ENCODE measurements around the gene STXBP5. TPM values are rescaled to one million over a fixed set of nuclear protein-coding genes. Genes with fewer than 3 reads are reported as not detected.

Gene STXBP5
- total RNA-seq, 2 donors from 2014 or later = 25.9 to 30.3 TPM

DNA sequence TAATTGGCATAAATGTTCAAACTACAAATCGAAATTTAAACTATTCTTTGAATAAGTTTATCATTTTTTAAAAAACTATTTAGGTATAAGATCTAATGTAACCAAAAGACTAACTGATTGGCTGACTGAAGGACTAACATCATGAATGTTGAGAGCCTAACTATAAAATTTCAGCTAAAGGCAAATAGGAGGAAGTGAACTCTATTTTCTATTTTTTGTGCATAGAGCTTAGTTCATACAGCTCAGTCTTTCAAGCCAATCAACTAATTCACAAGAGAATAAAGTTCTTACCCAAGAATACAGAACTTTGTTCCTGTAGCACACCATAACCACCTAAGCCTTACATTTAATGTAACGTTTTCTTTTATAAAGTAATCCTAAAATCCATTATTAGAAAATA, 46.3 kb upstream of the STXBP5 start:
- Histone ChIP-seq H3K9me3 (no peaks in the 10 kb centered on the region), H3K4me3 (no peak overlapping the region), H3K27me3 (no peaks in the 10 kb centered on the region), H3K27ac (no peak overlapping the region), H3K36me3 (replicated peaks in 1 of 2; ENCODE audit: insufficient read depth in 1 of 2, low read depth in 2 of 2) (no peaks in the 10 kb centered on the region), H3K4me1 (no peaks in the 10 kb centered on the region)
- ATAC-seq (no peak), DNase-seq (no peak)
- intact Hi-C loops (cut with DNase I) = no loop called here
- TF ChIP-seq POLR2A (IDR thresholded peaks at IDR 0.05) = no peak
- TF ChIP-seq, protein P1, sequence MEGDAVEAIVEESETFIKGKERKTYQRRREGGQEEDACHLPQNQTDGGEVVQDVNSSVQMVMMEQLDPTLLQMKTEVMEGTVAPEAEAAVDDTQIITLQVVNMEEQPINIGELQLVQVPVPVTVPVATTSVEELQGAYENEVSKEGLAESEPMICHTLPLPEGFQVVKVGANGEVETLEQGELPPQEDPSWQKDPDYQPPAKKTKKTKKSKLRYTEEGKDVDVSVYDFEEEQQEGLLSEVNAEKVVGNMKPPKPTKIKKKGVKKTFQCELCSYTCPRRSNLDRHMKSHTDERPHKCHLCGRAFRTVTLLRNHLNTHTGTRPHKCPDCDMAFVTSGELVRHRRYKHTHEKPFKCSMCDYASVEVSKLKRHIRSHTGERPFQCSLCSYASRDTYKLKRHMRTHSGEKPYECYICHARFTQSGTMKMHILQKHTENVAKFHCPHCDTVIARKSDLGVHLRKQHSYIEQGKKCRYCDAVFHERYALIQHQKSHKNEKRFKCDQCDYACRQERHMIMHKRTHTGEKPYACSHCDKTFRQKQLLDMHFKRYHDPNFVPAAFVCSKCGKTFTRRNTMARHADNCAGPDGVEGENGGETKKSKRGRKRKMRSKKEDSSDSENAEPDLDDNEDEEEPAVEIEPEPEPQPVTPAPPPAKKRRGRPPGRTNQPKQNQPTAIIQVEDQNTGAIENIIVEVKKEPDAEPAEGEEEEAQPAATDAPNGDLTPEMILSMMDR (IDR thresholded peaks at IDR 0.05) = no peak
- 73 to 77% methylated on average over 2 of the region's 2 CpGs for WGBS, 2 donors

GRCh38 chr6:147158881-147159280, 45.3 kb upstream of the STXBP5 start:
- TF ChIP-seq, protein P1 (IDR thresholded peaks at IDR 0.05) = no peak
- no peak for TF ChIP-seq POLR2A (IDR thresholded peaks at IDR 0.05)
- Histone ChIP-seq H3K4me1 (no peaks in the 10 kb centered on the region), H3K36me3 (replicated peaks in 1 of 2; ENCODE audit: insufficient read depth in 1 of 2, low read depth in 2 of 2) (no peaks in the 10 kb centered on the region), H3K9me3 (no peaks in the 10 kb centered on the region), H3K27me3 (no peaks in the 10 kb centered on the region), H3K27ac (no peak overlapping the region), H3K4me3 (no peak overlapping the region)
- intact Hi-C loops (cut with DNase I) = no loop called here
- 78 to 86% methylated on average over 2 of the region's 2 CpGs for WGBS, 2 donors
- ATAC-seq = no peak
- no peak for DNase-seq

- H3K27ac ChIP-seq = no peak overlapping the region
- H3K4me1 ChIP-seq = no peaks in the 10 kb centered on the region
- H3K4me3 ChIP-seq = no peak overlapping the region
- no peaks in the 10 kb centered on the region for H3K36me3 ChIP-seq (replicated peaks in 1 of 2; ENCODE audit: insufficient read depth in 1 of 2, low read depth in 2 of 2)
- intact Hi-C loops (cut with DNase I) = no loop called here
- no peak for DNase-seq
- H3K9me3 ChIP-seq = no peaks in the 10 kb centered on the region
- H3K27me3 ChIP-seq = no peaks in the 10 kb centered on the region
- 69 to 82% methylated on average over 2 of the region's 2 CpGs for WGBS, 2 donors
- no peak for ATAC-seq
- TF ChIP-seq, protein P1 (IDR thresholded peaks at IDR 0.05) = no peak
- no peak for TF ChIP-seq POLR2A (IDR thresholded peaks at IDR 0.05)
Observed at GRCh38 chr6:147159536-147160374, 44.5 kb upstream of the STXBP5 start.

DNA sequence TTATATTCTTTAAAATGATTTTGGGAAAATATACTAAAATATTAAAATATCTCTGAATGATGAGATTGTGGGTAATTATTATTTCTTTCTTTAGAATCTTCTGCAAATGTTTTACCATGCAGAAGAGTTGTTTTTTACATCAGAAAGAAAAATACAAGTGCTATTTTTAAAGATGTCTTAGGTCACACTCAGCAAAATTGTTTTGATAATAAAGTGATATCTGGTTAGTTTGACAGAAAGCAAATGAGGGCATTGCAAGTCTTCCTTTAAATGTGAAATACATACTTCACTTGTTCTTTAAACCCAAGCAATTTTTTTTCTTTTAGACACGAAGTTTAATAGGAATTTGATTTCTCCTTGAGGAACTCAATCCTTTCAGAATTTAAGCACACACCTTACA, 43.6 kb upstream of the STXBP5 start:
- no peak for TF ChIP-seq POLR2A (IDR thresholded peaks at IDR 0.05)
- TF ChIP-seq, protein P1 (IDR thresholded peaks at IDR 0.05) = no peak
- ATAC-seq = no peak
- Histone ChIP-seq H3K4me3 (no peak overlapping the region), H3K4me1 (no peaks in the 10 kb centered on the region), H3K9me3 (no peaks in the 10 kb centered on the region), H3K36me3 (replicated peaks in 1 of 2; ENCODE audit: insufficient read depth in 1 of 2, low read depth in 2 of 2) (no peaks in the 10 kb centered on the region), H3K27ac (no peak overlapping the region), H3K27me3 (no peaks in the 10 kb centered on the region)
- 74 to 77% methylated on average over 1 of the region's 1 CpG for WGBS, 2 donors
- DNase-seq = no peak
- intact Hi-C loops (cut with DNase I) = no loop called here

Data from body of pancreas (tissue), 4 donors.